Right lung (tissue), 10 donors: Measurements from ENCODE around the gene NFKBIA. TPM values are rescaled to one million over a fixed set of nuclear protein-coding genes. Genes with fewer than 3 reads are reported as not detected.
A peak's percentile ranks its signal among the peaks of the same experiment; 100 is the strongest.
"Not testable (repeated sequence)": the region's sequence is repeated elsewhere in the genome, so short reads cannot be mapped to it uniquely, and the experiment has no call there.

Experiments
- DNase-seq, 2 donors: peaks; one replicate each; pipeline ENCODE4 v3.0.0-alpha.2; 2013
- long read RNA-seq, 8 donors: transcript quantifications; one replicate each; lab custom pipeline, GENCODE V29; 2026
- polyA plus RNA-seq, 5 donors: library from polyadenylated mRNA; unstranded; fragments of 120-200 nt; gene quantifications; one replicate each; pipeline versions ENCODE4 v1.2.1 to v1.2.3, GENCODE V29; 2013; ENCODE audit warnings: inconsistent platforms in 1 of 5, low replicate concordance in 1 of 5; ENCODE audit not compliant: insufficient read length in 5 of 5, insufficient read depth in 1 of 5

The NFKBIA gene
- polyA plus RNA-seq = 100 to 1,000 TPM in 2 of 5 donors, 10 to 100 TPM in 3; 83.0 to 108 (median 89.2) TPM
- long read RNA-seq, donor 1, transcript NFKBIA-201 (6 exons, 1,558 nt) = major isoform, 65 of 120 reads
- long read RNA-seq, donor 1, transcript NFKBIA-209 (5 exons, 1,537 nt) = minor isoform, 11 of 120 reads
- long read RNA-seq, donor 1, partial matches to known transcripts = 37 of 120 reads
- long read RNA-seq, donor 1, other reads (novel, unspliced or antisense) = 0 of 120 reads
- long read RNA-seq, donor 2, transcript NFKBIA-201 (6 exons, 1,558 nt) = major isoform, 33 of 61 reads
- long read RNA-seq, donor 2, partial matches to known transcripts = 21 of 61 reads
- long read RNA-seq, donor 2, other reads (novel, unspliced or antisense) = 0 of 61 reads
- long read RNA-seq, donor 3, transcript NFKBIA-201 (6 exons, 1,558 nt) = major isoform, 34 of 50 reads
- long read RNA-seq, donor 3, partial matches to known transcripts = 10 of 50 reads
- long read RNA-seq, donor 3, other reads (novel, unspliced or antisense) = 0 of 50 reads
- long read RNA-seq, donor 4, transcript NFKBIA-201 (6 exons, 1,558 nt) = major isoform, 27 of 44 reads
- long read RNA-seq, donor 4, partial matches to known transcripts = 12 of 44 reads
- long read RNA-seq, donor 4, other reads (novel, unspliced or antisense) = 0 of 44 reads
- long read RNA-seq, donor 5, transcript NFKBIA-201 (6 exons, 1,558 nt) = major isoform, 37 of 72 reads
- long read RNA-seq, donor 5, transcript NFKBIA-209 (5 exons, 1,537 nt) = minor isoform, 10 of 72 reads
- long read RNA-seq, donor 5, partial matches to known transcripts = 22 of 72 reads
- long read RNA-seq, donor 5, other reads (novel, unspliced or antisense) = 0 of 72 reads
- long read RNA-seq, donor 6, transcript NFKBIA-201 (6 exons, 1,558 nt) = major isoform, 62 of 90 reads
- long read RNA-seq, donor 6, partial matches to known transcripts = 19 of 90 reads
- long read RNA-seq, donor 6, other reads (novel, unspliced or antisense) = 0 of 90 reads
- long read RNA-seq, donor 7, transcript NFKBIA-201 (6 exons, 1,558 nt) = major isoform, 20 of 33 reads
- long read RNA-seq, donor 7, partial matches to known transcripts = 12 of 33 reads
- long read RNA-seq, donor 7, other reads (novel, unspliced or antisense) = 0 of 33 reads
- long read RNA-seq, donor 8, transcript NFKBIA-201 (6 exons, 1,558 nt) = major isoform, 23 of 36 reads
- long read RNA-seq, donor 8, partial matches to known transcripts = 9 of 36 reads
- long read RNA-seq, donor 8, other reads (novel, unspliced or antisense) = 0 of 36 reads

GRCh38 chr14:35404449-35405303 is at the start of gene NFKBIA:
Gene NFKBIA (minus strand): TSS chr14:35404749. CDS start chr14:35404644, 105 bp downstream.
- DNase-seq = peak; percentile 85 to 88

- no peak for DNase-seq
These were observed 41.9 kb upstream of the NFKBIA start for GRCh38 chr14:35446450-35446849.

GRCh38 chr14:35444104-35444503 is 39.6 kb upstream of the NFKBIA start:
- DNase-seq = no peak

- DNase-seq = no peak
These were observed 36.6 kb upstream of the NFKBIA start for GRCh38 chr14:35441160-35441559.

GRCh38 chr14:35438910-35439713 is 34.6 kb upstream of the NFKBIA start:
- DNase-seq = no peak

- DNase-seq = not testable (repeated sequence)
These were observed 33.9 kb upstream of the NFKBIA start for GRCh38 chr14:35438492-35438891.

- DNase-seq = no peak
These were observed 30.6 kb upstream of the NFKBIA start for GRCh38 chr14:35435177-35435576.

- DNase-seq = no peak
These were observed 29.3 kb upstream of the NFKBIA start for GRCh38 chr14:35433826-35434225.

GRCh38 chr14:35430459-35431199 is 26.1 kb upstream of the NFKBIA start:
- DNase-seq = no peak

GRCh38 chr14:35429951-35430350 is 25.4 kb upstream of the NFKBIA start:
- no peak for DNase-seq

- DNase-seq = no peak
These were observed 21.3 kb upstream of the NFKBIA start for GRCh38 chr14:35425850-35426249.

- DNase-seq = no peak
These were observed 19.1 kb upstream of the NFKBIA start for GRCh38 chr14:35423621-35424020.

- DNase-seq = no peak
These were observed 15.7 kb upstream of the NFKBIA start for GRCh38 chr14:35420036-35420811.

GRCh38 chr14:35419429-35419841 is 14.9 kb upstream of the NFKBIA start:
- no peak for DNase-seq

GRCh38 chr14:35418093-35418492 is 13.5 kb upstream of the NFKBIA start:
- no peak for DNase-seq

- DNase-seq = no peak
These were observed 11.7 kb upstream of the NFKBIA start for GRCh38 chr14:35416108-35416750.

GRCh38 chr14:35414365-35414764 is 9.8 kb upstream of the NFKBIA start:
- DNase-seq = no peak
